ENCODE measurements around the gene CCSAP. TPM values are rescaled to one million over a fixed set of nuclear protein-coding genes. Genes with fewer than 3 reads are reported as not detected.

Gene CCSAP
- total RNA-seq, 2 experiments from 2014 or later: 8.9 to 9.8 TPM

DNA sequence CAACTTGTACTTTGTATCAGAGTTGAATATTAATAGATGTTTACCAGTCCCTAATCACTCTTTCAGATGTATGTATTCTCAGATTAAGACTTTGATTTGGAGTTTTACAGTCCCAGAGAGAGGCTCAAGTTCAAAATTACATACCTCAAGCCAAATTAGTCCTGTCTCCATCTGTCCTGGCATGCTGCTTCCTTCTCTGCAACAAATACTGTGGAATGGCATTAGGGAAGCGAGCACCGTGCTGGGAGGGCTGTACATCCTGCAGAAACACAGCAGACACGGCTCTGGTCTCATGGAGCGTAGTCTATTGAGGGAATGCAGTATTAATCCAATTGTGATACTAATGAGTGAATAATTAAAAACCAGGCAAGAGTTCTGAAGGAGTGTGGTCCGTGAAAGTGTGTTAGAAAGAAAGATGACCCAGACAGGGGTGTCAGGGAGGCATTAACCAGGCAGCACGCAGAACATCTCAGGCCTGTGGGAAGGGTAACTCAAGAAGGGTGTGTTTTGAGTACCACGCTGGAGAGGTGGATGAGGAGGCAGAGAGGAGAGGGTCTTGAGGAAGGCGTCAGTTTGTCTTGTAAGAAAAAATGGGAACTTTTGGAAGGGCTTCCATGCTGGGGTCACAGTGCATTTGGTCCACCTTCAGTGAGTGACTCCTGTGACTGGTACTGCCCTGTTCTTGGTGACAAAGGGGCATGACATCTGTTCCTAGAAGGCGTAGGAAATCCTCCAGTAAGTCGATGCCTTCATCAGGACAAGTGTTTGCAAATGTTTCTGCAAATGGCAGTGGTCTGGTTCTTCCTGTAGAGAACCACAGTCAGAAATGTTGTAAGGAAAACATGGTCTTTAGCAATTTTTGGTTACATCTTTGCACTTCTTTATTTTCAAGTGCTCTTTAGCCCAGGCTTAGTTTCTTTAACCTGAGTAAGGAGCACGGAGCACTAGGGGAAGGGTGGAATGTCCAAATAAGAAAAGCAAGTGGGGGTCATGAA, 70.4 kb downstream of the CCSAP start:
- H3K36me3 Mint-ChIP-seq: peaks cover 11% of the 10 kb centered on the region
- no peak for DNase-seq
- peaks cover 21% of the 10 kb centered on the region for H3K4me1 Mint-ChIP-seq
- no peak for ATAC-seq
- H3K4me3 Mint-ChIP-seq: peak overlapping the region; percentile 85
- no peaks in the 10 kb centered on the region for H3K9me3 Mint-ChIP-seq (ENCODE audit: low read depth)
- CTCF ChIA-PET: interaction anchor here (0.6 to 1.5 kb wide), 4 partner anchors 14 to 209 kb away, joined by 3 to 5 read pairs (median 4); no protein-coding TSS in a partner anchor
- no peaks in the 10 kb centered on the region for H3K27me3 Mint-ChIP-seq
- peak overlapping the region; percentile 22 for H3K27ac Mint-ChIP-seq

- peak; percentile 58 for DNase-seq
- ATAC-seq: peak; percentile 71
- CTCF ChIA-PET: interaction anchor here (0.6 to 1.9 kb wide), 6 partner anchors 13 to 210 kb away, joined by 3 to 5 read pairs (median 4); partner anchors contain the start of gene CCSAP
- H3K4me3 Mint-ChIP-seq: peak overlapping the region; percentile 85
- peaks cover 24% of the 10 kb centered on the region for H3K4me1 Mint-ChIP-seq
- H3K27me3 Mint-ChIP-seq: no peaks in the 10 kb centered on the region
- peaks cover 15% of the 10 kb centered on the region for H3K36me3 Mint-ChIP-seq
- peak overlapping the region; percentile 64 for H3K27ac Mint-ChIP-seq
- H3K9me3 Mint-ChIP-seq (ENCODE audit: low read depth): peaks cover 4% of the 10 kb centered on the region
Observed at GRCh38 chr1:229271448-229272159, 71.2 kb downstream of the CCSAP start.

Other genes starting within 250 kb of the CCSAP start
- gene RAB4A, start 71.9 kb downstream of the CCSAP start, total RNA-seq: 10 to 100 TPM; 26.5 to 27.2 TPM
- gene ACTA1, start 91.0 kb upstream of the CCSAP start, total RNA-seq: not detected
- gene NUP133, start 165.3 kb upstream of the CCSAP start, total RNA-seq: 10 to 100 TPM; 43.1 to 45.4 TPM
- 10 to 100 TPM; 35.0 to 39.8 TPM for gene ABCB10, start 215.7 kb upstream of the CCSAP start, total RNA-seq

Measured in activated CD8-positive, alpha-beta memory T cell treated with anti-CD3 and anti-CD28 coated beads, Interleukin-2, amount 10 ng/mL, durations not matched to agents 7 days and 5 days (primary cell).